ENCODE data around the gene DGCR2. TPM values are rescaled to one million over a fixed set of nuclear protein-coding genes. Genes with fewer than 3 reads are reported as not detected.

The DGCR2 gene
- total and polyA plus RNA-seq, 2 of the 8 experiments (the other 6 are each of a cell fraction or from before 2014, with no cell fraction given): 42.3 to 62.2 TPM

- Histone ChIP-seq H3K4me1 (replicated peaks in 1 of 4; ENCODE audit: control insufficient read depth in 3 of 4, insufficient read depth in 4 of 4, low read length in 3 of 4) (peaks cover 0 to 9% (median 6%) of the 10 kb centered on the region in 4 experiments; a peak in 5 of 7 replicates), H3K27ac (ENCODE audit: low read depth, low read length) (no peak overlapping the region), H3K4ac (replicated peaks; ENCODE audit: insufficient read length, low read depth, low read length) (no peak overlapping the region), H4K20me1 (replicated peaks in 1 of 2; ENCODE audit: control insufficient read depth in 1 of 2, insufficient read depth in 2 of 2, low read length in 2 of 2) (peaks cover 25 to 51% of the 10 kb centered on the region in 2 experiments), H2AK5ac (ENCODE audit: low read depth, low read length) (no peak overlapping the region), H4K8ac (ENCODE audit: extremely low read depth, insufficient read depth, low read length) (no peak overlapping the region; the same call in 1 of the 2 replicates), H2BK15ac (ENCODE audit: low read length) (no peak overlapping the region), H3K27me3 (replicated peaks in 1 of 4; ENCODE audit: control insufficient read depth in 3 of 4, extremely low read depth in 1 of 4, insufficient read depth in 3 of 4, low read length in 3 of 4) (no peaks in the 10 kb centered on the region), H4K5ac (ENCODE audit: insufficient read length, low read depth, low read length) (no peak overlapping the region), H2BK12ac (ENCODE audit: low read depth, low read length) (no peak overlapping the region), H2AFZ (ENCODE audit: low read length) (no peak overlapping the region), H3K36me3 (ENCODE audit: control insufficient read depth in 2 of 4, insufficient read depth in 4 of 4, low read length in 3 of 4) (no peaks in the 10 kb centered on the region; a peak in 2 of 8 replicates), H3K23ac (ENCODE audit: insufficient read length) (no peak overlapping the region), H3K23me2 (ENCODE audit: low read depth, low read length) (peaks cover 9% of the 10 kb centered on the region), H3K18ac (ENCODE audit: extremely low read depth, low read length) (no peak overlapping the region), H3K79me2 (ENCODE audit: control insufficient read depth in 1 of 2, insufficient read depth in 2 of 2, low read length in 2 of 2) (peaks cover 24 to 68% of the 10 kb centered on the region in 2 experiments), H3K4me2 (ENCODE audit: insufficient read depth in 1 of 2, low read depth in 2 of 2, low read length in 2 of 2) (no peak overlapping the region; a peak in 1 of 4 replicates), H3K9ac (replicated peaks in 1 of 4; ENCODE audit: extremely low read depth in 1 of 4, low read depth in 3 of 4, low read length in 3 of 4) (no peak overlapping the region), H2BK120ac (replicated peaks; ENCODE audit: low read depth, low read length) (no peak overlapping the region), H3K56ac (replicated peaks; ENCODE audit: insufficient read length, low read depth, low read length) (no peak overlapping the region), H2BK20ac (ENCODE audit: low read length) (no peak overlapping the region), H3K14ac (ENCODE audit: insufficient read length) (no peak overlapping the region), H2BK5ac (ENCODE audit: low read depth, low read length) (no peak overlapping the region), H3K79me1 (ENCODE audit: low read depth, low read length) (peaks cover 31% of the 10 kb centered on the region), H3K4me3 (ENCODE audit: extremely low read depth in 1 of 4, insufficient read depth in 2 of 4, low read depth in 3 of 4, low read length in 4 of 4) (no peak overlapping the region), H4K91ac (replicated peaks; ENCODE audit: insufficient read length, low read length) (no peak overlapping the region), H3K9me3 (ENCODE audit: insufficient read depth in 2 of 2, low read depth in 1 of 2, low read length in 1 of 2) (no peaks in the 10 kb centered on the region)
- FAIRE-seq (no peak), DNase-seq (ENCODE audit: low read depth in 1 of 2, low spot score in 2 of 2) (no peak)
- CTCF ChIA-PET (ENCODE audit: partially characterized antibody): interaction anchor here (1.1 kb wide), 1 partner anchor 9 kb away, joined by 3 read pairs; no protein-coding TSS in a partner anchor
- POLR2A ChIA-PET (ENCODE audit: partially characterized antibody): interaction anchor here (1.8 to 3.6 kb wide), 2 partner anchors 24 to 55 kb away, joined by 6 to 15 read pairs; partner anchors contain the start of gene ESS2
- WGBS, 2 experiments (ENCODE audit: extremely low coverage in 1 of 2, insufficient coverage in 1 of 2, insufficient read length in 1 of 2, insufficient replicate concordance in 2 of 2, low coverage in 1 of 2, low lambda C conversion rate in 2 of 2, missing lambda C conversion rate in 1 of 2): 88% methylated on average over 8 of the region's 8 CpGs; no CpG with 5 or more reads in 1 of the 2 experiments
- TF ChIP-seq TBP (IDR thresholded peaks at IDR 0.05; ENCODE audit: low read depth, low read length): no peak
- no peak for TF ChIP-seq CBX8 (IDR thresholded peaks at IDR 0.05; ENCODE audit: borderline replicate concordance, low read depth, low read length)
- TF ChIP-seq SUZ12 (IDR thresholded peaks at IDR 0.05; ENCODE audit: low read length): no peak
- TF ChIP-seq TAF7 (optimal IDR thresholded peaks at IDR 0.05; ENCODE audit: borderline replicate concordance, low read depth, low read length): no peak
- no peak for TF ChIP-seq GTF2F1 (IDR thresholded peaks at IDR 0.05; ENCODE audit: borderline replicate concordance, low read depth, low read length)
- TF ChIP-seq KDM5A (IDR thresholded peaks at IDR 0.05; ENCODE audit: low read length): no peak
- no peak for TF ChIP-seq CBX5 (IDR thresholded peaks at IDR 0.05; ENCODE audit: low read depth, low read length)
- TF ChIP-seq KDM4A (IDR thresholded peaks at IDR 0.05; ENCODE audit: low read depth, low read length, severe bottlenecking): no peak
Measured at GRCh38 chr22:19119949-19120348, 2.3 kb downstream of the DGCR2 start.

Data from H1 (cell line).